ENCODE results near the gene HMGCS1. TPM values are rescaled to one million over a fixed set of nuclear protein-coding genes. Genes with fewer than 3 reads are reported as not detected.
"Not testable (repeated sequence)": the region's sequence is repeated elsewhere in the genome, so short reads cannot be mapped to it uniquely, and the experiment has no call there.

The HMGCS1 gene
- 39.0 and 136 TPM in 2 replicates for total RNA-seq

GRCh38 chr5:43313035-43313853 is at the start of gene HMGCS1:
Gene HMGCS1, minus strand, starts transcription at chr5:43313412. Its CDS starts 14,447 bp downstream, at chr5:43298965.
- peak; percentile 99 for DNase-seq (ENCODE audit: low read depth)

- DNase-seq (ENCODE audit: low read depth): no peak
These were observed 45.5 kb upstream of the HMGCS1 start for GRCh38 chr5:43358726-43359125.

GRCh38 chr5:43358301-43358700 is 45.1 kb upstream of the HMGCS1 start:
- no peak for DNase-seq (ENCODE audit: low read depth)

GRCh38 chr5:43357878-43358281 is 44.7 kb upstream of the HMGCS1 start:
- no peak for DNase-seq (ENCODE audit: low read depth)

GRCh38 chr5:43357067-43357466 is 43.9 kb upstream of the HMGCS1 start:
- no peak for DNase-seq (ENCODE audit: low read depth)

GRCh38 chr5:43354774-43355173 is 41.6 kb upstream of the HMGCS1 start:
- no peak for DNase-seq (ENCODE audit: low read depth)

- no peak for DNase-seq (ENCODE audit: low read depth)
These were observed 40.5 kb upstream of the HMGCS1 start for GRCh38 chr5:43353668-43354067.

- no peak for DNase-seq (ENCODE audit: low read depth)
These were observed 39.7 kb upstream of the HMGCS1 start for GRCh38 chr5:43352915-43353314.

- DNase-seq (ENCODE audit: low read depth): no peak
These were observed 38.9 kb upstream of the HMGCS1 start for GRCh38 chr5:43352131-43352530.

GRCh38 chr5:43348861-43349363 is 35.7 kb upstream of the HMGCS1 start:
- no peak for DNase-seq (ENCODE audit: low read depth)

- DNase-seq (ENCODE audit: low read depth): no peak
These were observed 35.0 kb upstream of the HMGCS1 start for GRCh38 chr5:43348207-43348606.

GRCh38 chr5:43338862-43339261 is 25.6 kb upstream of the HMGCS1 start:
- no peak for DNase-seq (ENCODE audit: low read depth)

- peak; percentile 38 for DNase-seq (ENCODE audit: low read depth)
These were observed 22.9 kb upstream of the HMGCS1 start for GRCh38 chr5:43336159-43336558.

GRCh38 chr5:43335681-43336080 is 22.5 kb upstream of the HMGCS1 start:
- no peak for DNase-seq (ENCODE audit: low read depth)

GRCh38 chr5:43332401-43332800 is 19.2 kb upstream of the HMGCS1 start:
- no peak for DNase-seq (ENCODE audit: low read depth)

- DNase-seq (ENCODE audit: low read depth): not testable (repeated sequence)
These were observed 12.4 kb upstream of the HMGCS1 start for GRCh38 chr5:43325624-43326023.

GRCh38 chr5:43323488-43323887 is 10.3 kb upstream of the HMGCS1 start:
- not testable (repeated sequence) for DNase-seq (ENCODE audit: low read depth)

- no peak for DNase-seq (ENCODE audit: low read depth)
These were observed 7.6 kb upstream of the HMGCS1 start for GRCh38 chr5:43320846-43321245.

GRCh38 chr5:43316421-43316820 is 3.2 kb upstream of the HMGCS1 start:
- no peak for DNase-seq (ENCODE audit: low read depth)

- no peak for DNase-seq (ENCODE audit: low read depth)
These were observed 2.5 kb upstream of the HMGCS1 start for GRCh38 chr5:43315682-43316081.

GRCh38 chr5:43315263-43315662 is 2.1 kb upstream of the HMGCS1 start:
- peak; percentile 89 for DNase-seq (ENCODE audit: low read depth)

GRCh38 chr5:43314724-43315123 is 1.5 kb upstream of the HMGCS1 start:
- no peak for DNase-seq (ENCODE audit: low read depth)

- DNase-seq (ENCODE audit: low read depth): no peak
These were observed 744 bp upstream of the HMGCS1 start for GRCh38 chr5:43313854-43314457.

Data from renal cortical epithelial cell (primary cell).